SK-N-DZ (cell line): Measurements from ENCODE around the gene PRRG2.
A peak's percentile ranks its signal among the peaks of the same experiment; 100 is the strongest.

Experiments
- DNase-seq: peaks from one replicate; pipeline ENCODE4 v3.0.0-alpha.2; 2015; ENCODE audit warnings: low spot score

Gene PRRG2

GRCh38 chr19:49556412-49557398, 24.4 kb upstream of the PRRG2 start:
- DNase-seq = no peak

- DNase-seq = no peak
Measured at GRCh38 chr19:49557641-49558325, 23.3 kb upstream of the PRRG2 start.

GRCh38 chr19:49558591-49558990, 22.5 kb upstream of the PRRG2 start:
- DNase-seq = no peak

- no peak for DNase-seq
Measured at GRCh38 chr19:49559443-49559842, 21.7 kb upstream of the PRRG2 start.

- DNase-seq = no peak
Measured at GRCh38 chr19:49559928-49560327, 21.2 kb upstream of the PRRG2 start.

GRCh38 chr19:49560358-49560900, 20.7 kb upstream of the PRRG2 start:
- no peak for DNase-seq

GRCh38 chr19:49564616-49565045, 16.5 kb upstream of the PRRG2 start:
- no peak for DNase-seq

- DNase-seq = no peak
Measured at GRCh38 chr19:49565261-49565660, 15.9 kb upstream of the PRRG2 start.

GRCh38 chr19:49566302-49566701, 14.8 kb upstream of the PRRG2 start:
- DNase-seq = no peak

- DNase-seq = no peak
Measured at GRCh38 chr19:49567861-49568441, 13.2 kb upstream of the PRRG2 start.

- peak; percentile 79 for DNase-seq
Measured at GRCh38 chr19:49570138-49570856, 10.8 kb upstream of the PRRG2 start.

- no peak for DNase-seq
Measured at GRCh38 chr19:49570997-49571676, 10.0 kb upstream of the PRRG2 start.

GRCh38 chr19:49573009-49573408, 8.1 kb upstream of the PRRG2 start:
- DNase-seq = no peak

- no peak for DNase-seq
Measured at GRCh38 chr19:49573425-49573824, 7.7 kb upstream of the PRRG2 start.

- no peak for DNase-seq
Measured at GRCh38 chr19:49574206-49574755, 6.8 kb upstream of the PRRG2 start.

GRCh38 chr19:49579193-49579592, 1.9 kb upstream of the PRRG2 start:
- DNase-seq = no peak

- no peak for DNase-seq
Measured at GRCh38 chr19:49579947-49580263, 1.2 kb upstream of the PRRG2 start.

GRCh38 chr19:49580264-49581006, 681 bp upstream of the PRRG2 start, which contains the start of gene NOSIP:
TSS of gene NOSIP (minus strand) at chr19:49580556. CDS start at chr19:49560691, 19,865 bp downstream.
- DNase-seq = peak; percentile 91

- no peak for DNase-seq
Measured at GRCh38 chr19:49583239-49583638, 2.1 kb downstream of the PRRG2 start.

GRCh38 chr19:49585023-49585422, 3.9 kb downstream of the PRRG2 start:
- DNase-seq = peak; percentile 90
